Measurements from ENCODE around the gene ADIPOR1.

DNA sequence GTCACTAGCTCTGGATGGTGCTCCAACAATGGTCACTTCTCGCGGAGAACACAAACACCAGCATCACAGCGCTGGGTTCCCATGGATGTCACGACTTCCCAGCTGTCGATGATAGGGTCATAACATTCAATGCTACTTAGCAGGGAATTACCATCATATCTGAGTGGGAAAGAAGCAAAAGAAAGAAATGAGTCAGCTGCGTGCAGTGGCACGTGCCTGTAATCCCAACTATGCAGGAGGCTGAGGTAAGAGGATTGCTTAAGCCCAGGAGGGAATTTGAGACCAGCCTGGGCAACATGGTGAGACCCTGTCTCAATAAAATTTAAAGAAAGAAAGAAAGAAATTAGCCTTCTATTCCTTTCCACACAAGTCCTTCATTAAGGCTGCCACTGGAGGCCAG lies 65.6 kb downstream of the ADIPOR1 start:
- no peak for TF ChIP-seq POLR2A (IDR thresholded peaks at IDR 0.05; ENCODE audit: low read length)
- TF ChIP-seq GATA1 (IDR thresholded peaks at IDR 0.05; ENCODE audit: low read depth, low read length): no peak

Measured in erythroblast (primary cell).